HG03045 (cell line): ENCODE results near the gene EXTL2.
A peak's percentile ranks its signal among the peaks of the same experiment; 100 is the strongest.
"Not testable (repeated sequence)": the region's sequence is repeated elsewhere in the genome, so short reads cannot be mapped to it uniquely, and the experiment has no call there.

Experiments used
- ATAC-seq: cut with Tn5 transposase; IDR thresholded peaks from one replicate; pipeline ENCODE4 v1.9.1; 2021; ENCODE audit warnings: mild to moderate bottlenecking, moderate library complexity; ENCODE audit not compliant: unreplicated experiment

Gene EXTL2, protein sequence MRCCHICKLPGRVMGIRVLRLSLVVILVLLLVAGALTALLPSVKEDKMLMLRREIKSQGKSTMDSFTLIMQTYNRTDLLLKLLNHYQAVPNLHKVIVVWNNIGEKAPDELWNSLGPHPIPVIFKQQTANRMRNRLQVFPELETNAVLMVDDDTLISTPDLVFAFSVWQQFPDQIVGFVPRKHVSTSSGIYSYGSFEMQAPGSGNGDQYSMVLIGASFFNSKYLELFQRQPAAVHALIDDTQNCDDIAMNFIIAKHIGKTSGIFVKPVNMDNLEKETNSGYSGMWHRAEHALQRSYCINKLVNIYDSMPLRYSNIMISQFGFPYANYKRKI

DNA sequence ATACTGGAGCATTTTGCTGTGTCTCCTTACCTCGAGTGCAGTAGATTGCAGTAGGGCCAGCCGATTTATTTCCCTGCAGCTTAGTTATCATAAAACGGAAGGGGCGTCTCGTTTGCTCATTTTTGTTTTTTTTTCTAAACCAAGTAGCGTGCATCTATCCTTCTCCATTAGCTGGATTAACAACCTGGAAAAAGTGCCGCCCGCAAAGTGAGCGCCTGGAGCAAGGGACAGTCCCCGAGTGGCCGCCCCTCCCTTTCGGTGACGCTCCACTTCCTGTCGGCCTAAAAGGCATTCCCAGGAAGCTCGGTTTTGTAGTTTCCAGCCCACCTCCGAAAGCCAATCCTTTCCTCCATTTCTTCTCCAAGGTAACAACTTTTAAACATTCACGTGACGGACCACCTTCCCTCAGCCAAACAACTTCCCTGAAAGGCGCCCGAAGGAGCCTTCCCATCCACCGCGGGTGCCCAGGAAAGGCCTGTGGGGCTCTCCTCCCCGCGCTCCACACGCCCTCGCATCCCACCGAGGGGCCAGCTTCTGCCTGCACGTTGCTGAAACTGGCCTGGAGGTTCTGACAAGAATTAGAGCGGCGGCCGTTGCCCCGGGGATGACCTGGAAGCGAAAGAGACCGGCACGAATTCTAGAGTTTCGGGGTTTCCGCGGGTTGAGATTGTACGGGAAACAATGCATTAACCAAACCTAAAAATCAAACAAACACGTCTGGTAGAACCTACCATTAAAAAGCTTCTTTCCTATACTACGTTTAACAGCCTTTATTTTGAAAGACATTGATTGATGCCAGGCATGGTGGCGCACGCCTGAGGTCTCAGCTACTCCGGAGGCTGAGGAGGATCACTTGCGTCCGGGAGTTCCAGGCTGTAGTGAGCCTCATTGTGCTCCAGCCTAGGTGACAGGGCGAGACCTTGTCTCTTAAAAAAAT is at the start of gene EXTL2:
Gene EXTL2, minus strand, starts transcription at position 240 of the 937 bp plus-strand sequence. CDS start 6,085 bp downstream, outside the sequence.
- peak; percentile 49 for ATAC-seq

DNA sequence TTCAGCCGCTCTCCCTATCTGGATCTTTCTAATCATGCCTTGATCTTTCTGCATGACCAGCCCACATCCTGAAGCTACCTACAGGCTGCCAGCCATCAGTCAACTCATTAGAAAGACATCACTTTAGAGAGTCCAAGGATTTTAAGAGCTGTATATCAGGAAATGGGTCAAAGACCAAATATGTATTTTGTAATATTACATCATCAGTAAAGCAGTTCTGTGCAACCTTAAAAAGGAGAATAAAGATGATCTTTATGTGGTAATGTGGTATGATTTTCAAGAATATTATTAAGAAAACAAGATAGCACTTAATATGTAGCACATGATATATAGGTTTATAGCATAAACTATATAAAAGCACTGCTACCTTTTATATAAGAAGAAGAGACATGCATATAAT is 48.9 kb upstream of the EXTL2 start:
- no peak for ATAC-seq

DNA sequence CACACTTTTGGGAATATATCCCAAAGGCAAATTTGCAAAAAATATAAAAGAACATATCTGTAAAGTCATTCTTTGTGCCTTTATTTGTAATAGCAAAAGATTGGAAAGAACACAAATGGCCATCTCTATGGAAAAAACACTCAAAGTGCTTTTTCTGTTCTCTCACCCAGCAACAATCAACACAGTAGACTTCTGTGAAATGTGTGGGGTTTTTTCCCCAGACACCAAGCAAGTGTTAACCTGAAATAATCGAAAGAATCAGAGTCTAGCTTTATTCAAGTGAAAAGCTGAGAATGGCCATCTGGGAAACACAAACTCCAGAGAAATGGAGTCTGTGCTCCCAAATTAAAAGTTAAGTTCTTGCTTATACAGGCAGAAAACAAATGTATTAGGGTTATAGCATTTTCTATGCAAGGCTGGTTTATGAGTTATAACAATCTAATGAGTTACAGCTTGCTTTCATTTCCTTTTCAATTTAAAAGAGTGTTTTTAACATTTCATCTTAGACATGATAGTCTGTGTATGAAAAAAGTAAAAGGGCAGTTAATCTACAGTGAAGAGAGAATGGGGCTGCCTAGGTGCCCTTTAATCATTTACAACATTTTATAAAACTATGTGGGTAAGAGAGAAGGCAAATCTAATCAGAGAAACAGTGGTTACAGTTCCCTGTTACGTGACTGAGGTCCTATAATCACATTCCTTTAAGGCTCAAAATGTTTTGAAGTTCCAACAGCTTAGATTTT is 47.8 kb upstream of the EXTL2 start:
- ATAC-seq, result no peak

DNA sequence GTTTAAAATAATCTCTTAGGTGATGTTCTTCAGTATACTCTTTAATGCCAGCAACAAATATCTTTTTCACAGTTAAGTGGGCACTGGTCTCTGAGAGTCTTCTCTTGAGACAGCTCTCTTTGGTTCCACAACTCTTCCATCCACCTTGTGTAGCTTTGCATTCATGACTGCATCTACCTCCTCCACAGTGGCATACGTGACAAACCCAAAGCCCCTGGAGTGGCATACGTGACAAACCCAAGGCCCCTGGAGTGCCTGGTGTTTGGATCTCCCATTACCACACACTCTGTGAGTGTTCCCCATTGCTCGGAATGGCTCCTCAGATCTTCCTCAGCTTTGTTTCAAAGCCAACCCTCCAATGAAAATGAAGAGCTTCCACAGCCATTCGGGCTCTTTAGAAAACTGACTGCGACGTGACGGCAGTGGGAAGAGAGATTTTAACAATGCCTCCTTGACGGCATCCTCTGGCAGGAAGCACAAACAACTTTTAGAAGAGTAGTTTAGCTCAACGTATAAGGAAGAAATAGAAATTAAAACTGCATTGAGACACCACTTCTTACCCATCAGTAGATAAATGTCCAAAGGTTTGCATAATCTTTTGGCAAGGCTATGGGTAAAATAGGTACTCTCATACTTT is 47.1 kb upstream of the EXTL2 start:
- ATAC-seq, result no peak

DNA sequence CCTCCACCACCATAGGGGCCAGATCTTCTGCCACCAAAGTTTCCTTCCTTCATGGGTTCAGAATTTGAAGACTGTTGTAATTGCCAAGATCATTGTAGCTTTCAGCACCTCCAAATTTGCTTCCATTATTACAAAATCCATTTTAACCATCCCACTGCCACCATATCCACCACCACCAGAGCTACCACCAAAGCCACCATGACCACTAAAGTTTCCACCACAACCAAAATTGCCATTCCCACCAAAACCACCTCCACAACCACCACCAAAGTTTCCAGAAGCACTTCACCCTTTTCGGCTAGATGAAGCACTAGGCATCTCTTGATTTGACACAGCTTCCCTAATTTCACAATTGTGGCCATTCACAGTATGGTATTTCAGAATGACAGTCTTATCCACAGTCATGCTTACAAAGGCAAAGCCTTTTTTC is 46.5 kb upstream of the EXTL2 start:
- ATAC-seq, result no peak

DNA sequence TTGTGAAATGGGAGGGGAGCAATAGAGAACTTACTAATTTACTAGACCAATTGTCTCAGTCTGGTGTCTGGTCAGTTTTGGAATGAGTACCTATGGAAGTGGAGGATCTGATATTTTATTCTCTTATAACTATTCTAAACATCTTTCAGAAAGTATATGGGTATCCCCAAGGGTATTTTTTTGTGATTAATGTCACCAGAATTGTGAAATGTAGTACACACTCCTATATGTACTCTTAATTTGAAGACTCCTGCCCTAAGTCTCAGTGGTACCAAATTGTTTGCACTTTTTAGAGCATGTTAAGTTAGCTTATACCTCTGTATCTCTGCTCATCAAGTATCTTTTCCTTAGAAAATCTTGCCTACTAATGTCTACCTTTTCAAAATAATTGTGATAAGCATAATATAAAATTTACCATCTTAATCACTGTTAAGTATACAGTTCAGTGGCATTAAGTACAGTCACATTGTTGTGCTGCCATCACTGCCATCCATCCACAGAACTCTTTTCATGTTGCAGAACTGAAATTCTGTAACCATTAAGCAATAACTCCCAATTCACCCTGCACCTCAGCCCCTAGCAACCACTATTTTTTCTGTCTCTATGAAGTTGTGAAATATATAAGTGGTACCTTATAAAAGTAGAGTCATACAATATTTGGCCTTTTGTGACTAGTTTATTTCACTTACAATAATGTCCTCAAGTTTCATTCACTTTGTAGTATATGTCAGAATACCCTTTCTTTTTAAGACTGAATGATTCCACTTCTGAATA is 41.7 kb upstream of the EXTL2 start:
- no peak for ATAC-seq

DNA sequence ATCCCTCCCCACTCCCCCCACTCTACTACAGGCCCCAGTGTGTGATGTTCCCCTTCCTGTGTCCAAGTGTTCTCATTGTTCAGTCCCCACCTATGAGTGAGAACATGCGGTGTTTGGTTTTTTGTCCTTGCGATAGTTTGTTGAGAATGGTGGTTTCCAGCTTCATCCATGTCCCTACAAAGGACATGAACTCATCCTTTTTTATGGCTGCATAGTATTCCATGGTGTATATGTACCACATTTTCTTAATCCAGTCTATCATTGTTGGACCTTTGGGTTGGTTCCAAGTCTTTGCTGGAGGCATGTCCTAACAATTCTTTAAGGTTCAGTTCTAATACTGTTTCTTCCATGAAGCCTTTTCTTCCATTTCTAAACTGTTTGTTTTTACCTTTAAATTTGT is 38.9 kb upstream of the EXTL2 start:
- ATAC-seq, result not testable (repeated sequence)

DNA sequence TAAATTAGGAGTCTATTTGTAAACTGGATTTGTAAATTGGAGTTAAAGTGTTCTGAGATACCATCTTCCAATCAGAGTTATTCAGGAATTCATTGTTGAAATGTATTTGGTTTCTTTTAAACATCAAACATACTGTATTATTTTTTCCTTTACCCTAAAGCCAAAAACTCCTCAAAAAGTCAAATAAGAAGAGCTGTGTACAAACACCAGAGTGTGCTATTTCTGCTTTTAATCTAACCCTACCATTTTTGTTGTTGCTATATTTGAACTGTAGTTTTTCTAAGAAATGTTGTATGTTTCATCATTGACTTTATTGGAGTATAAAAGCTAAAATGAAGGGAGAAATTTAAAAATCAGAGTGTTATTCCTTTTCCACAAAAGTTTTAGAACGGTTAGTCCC is 37.1 kb upstream of the EXTL2 start:
- ATAC-seq, result no peak

DNA sequence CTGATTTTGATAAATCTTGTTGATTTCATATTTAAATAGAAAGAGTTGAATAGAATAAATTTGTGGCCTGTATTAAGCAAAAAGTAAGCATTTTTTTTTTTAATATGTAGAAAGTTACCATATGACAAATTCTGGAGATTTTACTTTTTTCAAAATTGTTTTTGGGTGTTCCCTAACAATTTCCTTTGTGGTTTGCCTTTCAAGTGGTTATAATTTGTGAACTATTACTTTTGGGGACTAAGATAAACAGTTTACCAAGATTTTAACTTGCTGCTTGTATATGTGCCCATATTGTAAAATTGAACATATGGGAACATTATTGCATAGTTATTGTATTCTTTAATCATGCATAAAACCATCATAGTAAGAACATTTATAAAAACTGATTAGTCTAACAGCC is 35.9 kb upstream of the EXTL2 start:
- no peak for ATAC-seq

DNA sequence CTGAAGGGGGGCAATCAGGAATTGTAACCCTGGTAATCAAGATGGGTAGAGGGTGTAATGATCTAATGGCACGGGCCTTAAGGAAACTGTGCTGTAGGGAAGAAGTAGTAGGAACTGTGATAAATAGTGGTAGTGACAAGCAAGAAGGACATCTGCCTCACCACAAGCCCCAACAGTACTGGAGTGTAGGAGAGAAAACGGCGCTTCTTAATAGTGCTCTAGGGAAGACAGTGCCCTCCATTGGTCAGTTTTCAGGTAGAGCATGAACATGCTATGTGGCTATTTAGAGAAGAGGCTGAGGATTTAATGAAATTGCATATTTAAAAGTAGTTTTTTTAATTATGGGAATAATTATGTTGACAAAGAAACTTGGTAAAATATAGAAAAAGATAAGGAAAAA is 33.5 kb upstream of the EXTL2 start:
- ATAC-seq, result no peak

DNA sequence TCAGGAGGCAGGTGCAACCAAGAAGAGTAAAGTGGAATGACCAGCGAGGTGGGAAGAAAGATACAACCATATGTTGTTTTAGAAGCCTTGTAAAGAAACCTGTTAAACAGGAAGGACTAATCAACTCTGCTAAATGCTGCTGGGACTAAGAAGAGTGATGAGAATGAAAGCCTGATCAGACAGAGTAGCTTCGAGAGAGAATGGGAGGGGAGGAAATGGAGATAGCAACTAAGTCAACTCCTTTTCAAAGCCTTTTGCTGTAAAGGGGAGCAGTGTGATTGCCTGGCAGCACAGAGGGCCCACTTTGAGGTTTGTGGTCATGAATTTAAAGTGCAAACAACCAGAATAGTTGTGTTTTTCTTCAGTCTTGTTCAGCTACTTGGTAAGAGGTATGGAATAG is 32.6 kb upstream of the EXTL2 start:
- no peak for ATAC-seq

DNA sequence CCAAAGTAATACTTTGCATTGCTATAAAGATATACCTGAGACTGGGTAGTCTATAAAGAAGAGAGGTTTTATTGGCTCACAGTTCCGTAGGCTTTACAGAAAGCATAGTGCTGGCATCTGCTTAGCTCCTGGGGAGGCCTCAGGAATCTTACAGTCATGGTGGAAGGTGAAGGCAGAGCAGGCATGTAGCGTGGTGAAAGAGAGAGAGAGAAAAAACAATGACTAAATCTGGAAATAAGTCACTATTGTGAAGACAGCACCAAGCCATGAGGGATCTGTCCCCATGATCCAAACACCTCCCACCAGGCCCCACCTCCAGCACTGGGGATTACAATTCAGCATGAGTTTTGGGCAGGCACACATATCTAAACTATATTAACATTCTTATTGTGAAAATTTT is 31.6 kb upstream of the EXTL2 start:
- ATAC-seq, result no peak

DNA sequence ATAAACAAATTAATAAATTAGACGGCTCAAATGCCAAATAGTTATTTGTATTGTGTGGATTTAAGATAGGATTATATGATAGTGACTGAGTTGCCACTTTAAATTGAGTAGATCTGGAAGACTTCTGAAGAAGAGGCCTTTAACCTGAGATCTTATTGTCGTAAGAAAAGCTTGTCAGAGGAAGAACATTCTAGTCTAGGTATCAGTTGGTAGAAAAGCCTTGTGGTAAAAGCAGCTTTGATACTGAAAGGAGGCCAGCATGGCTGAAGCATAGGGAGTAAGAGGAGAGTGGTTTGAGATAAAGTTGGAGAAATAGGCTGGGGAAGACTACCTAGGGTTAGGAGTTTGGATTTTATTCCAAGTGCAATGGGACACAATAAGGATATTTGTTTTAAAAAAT is 30.3 kb upstream of the EXTL2 start:
- no peak for ATAC-seq

DNA sequence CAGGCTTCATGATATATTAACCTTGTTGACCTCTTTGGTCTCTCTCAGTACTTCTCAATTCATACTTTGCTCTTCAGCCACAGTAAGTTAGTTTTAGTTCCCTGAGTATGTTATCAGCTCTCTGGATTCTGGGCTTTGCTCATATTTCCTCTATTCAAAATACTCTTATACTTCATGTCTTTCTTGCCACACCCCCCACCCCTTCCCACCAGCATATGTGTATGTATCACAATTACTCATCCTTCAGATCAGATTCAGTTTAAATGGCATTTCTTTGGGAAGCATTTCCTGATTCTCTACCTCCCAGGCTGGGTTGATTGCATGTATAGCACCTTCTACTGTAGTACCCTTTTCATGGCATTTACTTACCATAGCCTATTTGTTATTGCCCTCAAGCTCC is 29.6 kb upstream of the EXTL2 start:
- ATAC-seq, result no peak

DNA sequence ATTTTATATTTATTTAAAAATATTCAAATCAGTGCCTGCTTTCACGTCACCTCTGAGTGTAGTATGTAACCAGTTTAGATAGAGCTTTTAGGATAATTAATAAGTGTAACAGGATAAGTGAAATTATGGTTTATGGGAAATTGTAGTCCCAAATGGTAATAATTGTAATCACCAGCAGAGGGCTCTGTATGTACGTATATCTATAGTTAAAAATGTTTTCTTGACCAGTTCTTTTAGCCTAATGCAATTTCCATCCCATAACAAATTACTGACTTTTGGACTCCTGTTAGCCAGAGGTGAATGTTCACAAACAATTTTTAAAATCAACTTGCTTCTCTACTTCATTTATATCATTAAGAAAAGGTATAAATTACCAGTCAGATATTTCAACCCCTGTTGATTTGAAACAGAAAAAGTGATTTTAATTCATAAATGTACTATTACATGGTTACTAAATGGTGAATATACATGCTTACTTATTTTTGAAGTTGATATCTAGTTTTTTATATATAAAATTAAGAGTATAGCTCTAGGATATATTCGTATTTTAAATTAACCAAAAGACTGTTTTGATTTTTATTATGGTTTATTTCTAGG is 26.6 kb upstream of the EXTL2 start:
- no peak for ATAC-seq

DNA sequence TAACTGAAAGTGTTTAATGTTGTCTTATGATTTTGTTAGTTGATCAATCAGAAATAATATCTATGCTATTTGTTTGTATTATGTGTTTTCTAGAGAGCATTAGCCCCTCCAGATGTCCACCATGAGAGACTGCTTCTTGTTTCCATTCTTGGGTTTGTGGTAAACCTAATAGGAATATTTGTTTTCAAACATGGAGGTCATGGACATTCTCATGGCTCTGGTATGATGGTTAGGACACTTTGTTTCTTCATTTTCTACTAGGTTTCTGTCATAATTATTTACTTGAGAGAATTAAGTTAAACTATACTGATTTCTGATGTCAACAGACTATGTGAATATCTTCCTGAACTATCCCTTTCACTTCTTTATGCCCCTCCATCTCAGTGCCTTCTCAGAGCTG is 17.4 kb upstream of the EXTL2 start:
- no peak for ATAC-seq

DNA sequence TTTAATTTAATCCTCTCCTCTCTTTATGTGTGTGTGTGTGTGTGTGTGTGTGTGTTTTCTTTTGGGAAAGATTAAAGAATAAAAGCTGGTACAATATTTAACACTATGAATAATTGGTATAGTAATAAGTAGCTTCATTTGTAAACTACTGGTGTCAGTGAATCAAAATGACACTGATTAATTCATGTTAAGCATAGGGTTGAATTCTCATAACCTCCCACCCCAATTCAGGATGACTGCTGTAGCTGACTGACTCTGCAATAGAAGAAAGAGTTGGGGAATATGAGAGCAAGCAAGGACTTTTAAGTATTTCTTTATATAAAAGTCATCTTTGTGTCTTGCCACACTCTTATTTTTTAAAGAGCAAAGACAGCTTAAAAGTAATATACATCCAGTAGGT is 14.4 kb upstream of the EXTL2 start:
- ATAC-seq, result no peak

DNA sequence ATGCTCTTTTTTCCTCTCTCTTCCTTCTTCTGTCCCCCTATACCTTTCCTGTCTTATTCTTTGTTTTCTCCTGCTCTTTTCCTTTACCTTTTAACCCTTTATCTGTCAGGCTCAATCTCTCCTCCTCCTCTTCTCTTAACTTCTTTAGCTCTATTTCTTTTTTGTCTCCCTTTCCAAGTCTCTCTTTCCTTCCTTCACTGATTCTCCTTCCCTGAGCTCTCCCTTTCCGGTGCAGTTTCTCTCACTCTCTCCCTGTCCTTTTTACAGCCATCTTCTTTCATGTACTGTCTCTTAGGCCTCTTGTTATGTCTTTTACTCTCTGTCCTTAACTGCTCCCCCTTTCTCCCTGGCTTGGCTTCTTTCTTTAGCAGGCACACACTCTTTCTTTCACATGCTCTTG is 13.2 kb upstream of the EXTL2 start:
- no peak for ATAC-seq

DNA sequence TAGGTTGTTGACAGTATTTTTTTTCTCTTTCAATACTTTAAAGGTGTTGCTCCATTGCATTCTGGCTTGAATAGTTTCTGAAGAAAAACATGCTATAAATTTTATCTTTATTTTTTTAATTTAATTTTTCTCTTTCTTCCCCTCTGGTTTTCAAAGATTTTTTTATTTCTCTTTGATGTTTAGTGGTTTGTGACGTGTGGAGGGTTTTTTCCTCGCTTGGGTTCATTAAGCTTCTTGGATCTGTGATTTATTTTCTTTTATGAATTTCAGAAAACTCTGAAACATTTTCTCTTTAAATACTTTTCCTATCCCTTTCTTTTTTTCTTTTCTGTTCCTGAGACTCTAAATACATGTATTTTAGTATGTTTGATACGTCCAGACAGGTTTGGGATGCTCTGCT is 10.5 kb upstream of the EXTL2 start:
- ATAC-seq, result no peak

DNA sequence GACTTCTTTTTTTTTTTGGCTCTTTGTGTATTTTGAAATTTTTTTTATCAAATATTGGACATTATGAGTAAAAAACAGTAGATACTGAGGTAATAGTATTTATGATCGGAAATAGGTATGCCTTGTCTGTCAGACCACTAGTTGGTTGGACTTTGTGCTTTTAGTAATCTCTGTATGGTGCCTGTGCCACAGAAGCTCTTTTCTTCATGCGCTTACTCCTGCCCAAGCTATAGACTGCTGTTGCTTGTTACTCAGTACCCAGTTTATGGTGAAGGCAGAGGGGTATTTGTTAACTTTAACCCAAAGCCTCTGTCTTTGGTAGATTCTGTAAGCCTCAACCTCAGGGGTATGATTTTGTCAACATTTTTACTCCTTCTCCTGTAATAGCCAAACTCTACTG is 9.9 kb upstream of the EXTL2 start:
- no peak for ATAC-seq
